ENCODE data around the gene RNF208. TPM values are rescaled to one million over a fixed set of nuclear protein-coding genes. Genes with fewer than 3 reads are reported as not detected.

RNF208 gene
- total RNA-seq, 2 donors from 2014 or later, result 3.7 TPM; not detected in 1

DNA sequence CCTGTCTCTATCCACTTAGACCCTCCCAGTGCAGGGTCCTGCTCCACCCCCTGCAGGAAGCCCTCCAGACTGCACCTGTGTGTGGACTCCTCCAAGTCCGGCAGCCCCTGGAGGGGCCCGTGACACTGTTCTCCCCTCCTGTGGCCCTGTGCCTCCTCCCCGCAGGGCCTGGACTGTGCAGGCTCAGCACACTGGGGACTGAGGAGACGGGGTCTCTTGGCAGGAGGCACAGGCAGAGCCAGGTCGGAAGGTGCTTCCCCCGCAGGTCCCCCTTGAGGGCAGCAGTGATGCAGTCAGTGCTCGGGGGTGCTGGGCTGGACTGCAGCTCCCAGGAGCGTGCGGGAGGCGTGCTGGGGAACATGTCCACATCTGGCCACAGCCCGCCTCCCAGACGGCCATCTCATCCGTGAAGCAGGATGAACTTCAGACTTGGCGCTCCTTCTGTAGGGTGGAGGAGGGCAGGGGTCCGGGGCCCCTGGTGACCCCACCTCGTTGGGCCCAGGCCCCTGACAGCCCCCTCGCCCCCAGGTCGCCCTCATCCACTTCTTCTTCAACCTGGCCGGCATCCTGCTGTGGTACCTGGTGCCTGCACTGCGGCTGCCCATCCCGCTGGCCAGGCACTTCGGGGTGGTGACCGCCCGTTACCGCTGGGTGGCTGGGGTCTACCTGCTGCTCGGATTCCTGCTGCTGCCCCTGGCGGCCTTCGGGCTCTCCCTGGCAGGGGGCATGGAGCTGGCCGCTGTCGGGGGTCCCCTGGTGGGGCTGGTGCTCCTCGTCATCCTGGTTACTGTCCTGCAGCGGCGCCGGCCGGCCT, 13.6 kb upstream of the RNF208 start:
- no peaks in the 10 kb centered on the region for H3K9me3 ChIP-seq
- no peak overlapping the region for H3K27ac ChIP-seq
- no peaks in the 10 kb centered on the region for H3K36me3 ChIP-seq
- H3K27me3 ChIP-seq (replicated peaks; ENCODE audit: insufficient read depth), result no peaks in the 10 kb centered on the region
- TF ChIP-seq, protein P1, sequence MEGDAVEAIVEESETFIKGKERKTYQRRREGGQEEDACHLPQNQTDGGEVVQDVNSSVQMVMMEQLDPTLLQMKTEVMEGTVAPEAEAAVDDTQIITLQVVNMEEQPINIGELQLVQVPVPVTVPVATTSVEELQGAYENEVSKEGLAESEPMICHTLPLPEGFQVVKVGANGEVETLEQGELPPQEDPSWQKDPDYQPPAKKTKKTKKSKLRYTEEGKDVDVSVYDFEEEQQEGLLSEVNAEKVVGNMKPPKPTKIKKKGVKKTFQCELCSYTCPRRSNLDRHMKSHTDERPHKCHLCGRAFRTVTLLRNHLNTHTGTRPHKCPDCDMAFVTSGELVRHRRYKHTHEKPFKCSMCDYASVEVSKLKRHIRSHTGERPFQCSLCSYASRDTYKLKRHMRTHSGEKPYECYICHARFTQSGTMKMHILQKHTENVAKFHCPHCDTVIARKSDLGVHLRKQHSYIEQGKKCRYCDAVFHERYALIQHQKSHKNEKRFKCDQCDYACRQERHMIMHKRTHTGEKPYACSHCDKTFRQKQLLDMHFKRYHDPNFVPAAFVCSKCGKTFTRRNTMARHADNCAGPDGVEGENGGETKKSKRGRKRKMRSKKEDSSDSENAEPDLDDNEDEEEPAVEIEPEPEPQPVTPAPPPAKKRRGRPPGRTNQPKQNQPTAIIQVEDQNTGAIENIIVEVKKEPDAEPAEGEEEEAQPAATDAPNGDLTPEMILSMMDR (IDR thresholded peaks at IDR 0.05), result no peak
- no peak for DNase-seq (ENCODE audit: low spot score)
- H3K4me3 ChIP-seq, result peak overlapping the region; percentile 32
- ATAC-seq (ENCODE audit: insufficient number of reproducible peaks, low FRiP score, low read depth), result no peak
- H3K4me1 ChIP-seq (ENCODE audit: control insufficient read depth in 1 of 2, low read depth in 2 of 2), result peaks cover 3 to 29% of the 10 kb centered on the region in 2 donors

DNA sequence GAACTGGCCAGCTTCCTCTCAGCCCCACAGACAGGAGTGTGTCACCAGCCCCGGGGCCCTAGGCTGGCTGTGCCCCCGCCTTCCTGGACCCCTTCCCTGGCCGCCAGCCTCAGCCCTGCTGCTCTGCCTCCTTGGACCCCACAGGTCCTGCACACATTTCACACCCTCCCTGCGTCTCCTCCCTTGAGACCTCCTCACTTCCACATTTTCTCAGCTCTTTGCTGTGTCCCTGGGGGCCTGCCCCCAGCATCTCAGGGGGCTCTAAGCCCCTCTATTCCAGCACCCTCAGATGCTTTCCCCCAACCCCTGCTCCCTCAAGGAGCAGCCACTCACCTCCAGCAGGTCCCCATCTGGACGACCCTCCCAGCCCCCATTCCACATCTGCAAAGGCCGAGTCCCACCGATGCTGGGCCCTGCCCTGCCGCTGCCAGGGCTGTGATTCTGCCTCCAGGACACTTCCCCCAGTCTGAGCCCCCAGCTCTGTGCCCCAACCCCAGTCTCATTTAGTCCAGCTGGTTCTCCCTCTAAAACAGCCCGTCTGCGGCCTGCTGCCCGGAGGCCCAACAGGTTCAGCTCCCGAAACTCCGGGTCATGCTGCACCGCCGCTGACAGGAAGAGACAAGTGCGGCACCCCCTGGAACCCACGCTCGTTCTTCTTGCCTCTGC, 12.9 kb upstream of the RNF208 start:
- Histone ChIP-seq H3K4me3 (no peak overlapping the region), H3K36me3 (no peaks in the 10 kb centered on the region), H3K27me3 (replicated peaks; ENCODE audit: insufficient read depth) (no peaks in the 10 kb centered on the region), H3K9me3 (no peaks in the 10 kb centered on the region), H3K4me1 (ENCODE audit: control insufficient read depth in 1 of 2, low read depth in 2 of 2) (peaks cover 3 to 27% of the 10 kb centered on the region in 2 donors), H3K27ac (no peak overlapping the region)
- no peak for DNase-seq (ENCODE audit: low spot score)
- TF ChIP-seq, protein P1 (IDR thresholded peaks at IDR 0.05), result no peak
- no peak for ATAC-seq (ENCODE audit: insufficient number of reproducible peaks, low FRiP score, low read depth)

DNA sequence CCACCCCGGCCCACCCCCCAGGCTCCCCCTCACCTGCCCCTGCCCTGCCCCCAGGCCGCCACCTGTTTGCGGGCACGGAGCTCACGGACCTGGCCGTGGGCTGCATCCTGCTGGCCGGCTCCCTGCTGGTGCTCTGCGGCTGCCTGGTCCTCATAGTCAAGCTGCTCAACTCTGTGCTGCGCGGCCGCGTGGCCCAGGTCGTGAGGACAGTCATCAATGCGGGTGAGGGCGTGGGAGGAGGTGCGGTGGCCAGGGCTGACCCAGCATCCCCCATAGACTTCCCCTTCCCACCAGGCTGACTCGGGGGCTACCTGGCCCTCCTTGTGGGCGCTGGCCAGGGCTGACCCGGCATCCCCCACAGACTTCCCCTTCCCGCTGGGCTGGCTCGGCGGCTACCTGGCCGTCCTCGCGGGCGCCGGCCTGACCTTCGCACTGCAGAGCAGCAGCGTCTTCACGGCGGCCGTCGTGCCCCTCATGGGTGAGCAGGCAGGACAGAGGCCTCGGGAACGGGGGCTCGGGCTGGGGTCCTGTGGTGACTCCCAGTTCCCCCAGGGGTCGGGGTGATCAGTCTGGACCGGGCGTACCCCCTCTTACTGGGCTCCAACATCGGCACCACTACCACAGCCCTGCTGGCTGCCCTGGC, 12.1 kb upstream of the RNF208 start:
- ATAC-seq (ENCODE audit: insufficient number of reproducible peaks, low FRiP score, low read depth), result no peak
- no peaks in the 10 kb centered on the region for H3K27me3 ChIP-seq (replicated peaks; ENCODE audit: insufficient read depth)
- H3K9me3 ChIP-seq, result no peaks in the 10 kb centered on the region
- H3K27ac ChIP-seq, result no peak overlapping the region
- TF ChIP-seq, protein P1 (IDR thresholded peaks at IDR 0.05), result no peak
- H3K4me3 ChIP-seq, result no peak overlapping the region
- H3K36me3 ChIP-seq, result no peaks in the 10 kb centered on the region
- H3K4me1 ChIP-seq (ENCODE audit: control insufficient read depth in 1 of 2, low read depth in 2 of 2), result peaks cover 3 to 20% of the 10 kb centered on the region in 2 donors
- DNase-seq (ENCODE audit: low spot score), result no peak

DNA sequence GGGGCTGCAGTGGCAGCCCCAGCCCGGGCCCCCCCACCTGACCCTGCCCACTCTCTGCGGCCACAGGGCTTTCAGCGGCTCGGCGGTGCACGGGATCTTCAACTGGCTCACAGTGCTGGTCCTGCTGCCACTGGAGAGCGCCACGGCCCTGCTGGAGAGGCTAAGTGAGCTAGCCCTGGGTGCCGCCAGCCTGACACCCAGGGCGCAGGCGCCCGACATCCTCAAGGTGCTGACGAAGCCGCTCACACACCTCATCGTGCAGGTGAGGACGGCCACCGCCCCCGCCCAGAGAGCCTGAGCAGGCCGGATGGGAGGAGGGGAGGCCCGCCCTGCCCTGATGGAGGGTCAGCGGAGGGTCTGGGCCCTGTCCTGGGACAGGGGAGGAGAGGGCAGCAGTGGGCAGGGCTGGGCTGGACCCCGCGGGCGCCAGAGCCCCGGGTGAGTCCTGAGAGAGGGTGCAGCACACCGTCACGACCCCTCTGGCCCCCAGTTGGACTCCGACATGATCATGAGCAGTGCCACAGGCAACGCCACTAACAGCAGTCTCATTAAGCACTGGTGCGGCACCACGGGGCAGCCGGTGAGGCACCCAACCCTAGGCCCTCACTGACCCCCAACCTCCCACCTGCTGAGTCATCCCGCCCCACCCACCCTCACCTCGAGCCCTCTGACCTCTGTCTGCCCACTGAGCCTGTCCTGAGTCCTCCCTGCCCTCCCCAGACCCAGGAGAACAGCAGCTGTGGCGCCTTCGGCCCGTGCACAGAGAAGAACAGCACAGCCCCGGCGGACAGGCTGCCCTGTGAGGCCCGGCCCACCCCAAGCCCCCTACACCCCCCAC, 11.3 kb upstream of the RNF208 start:
- DNase-seq (ENCODE audit: low spot score) (no peak), ATAC-seq (ENCODE audit: insufficient number of reproducible peaks, low FRiP score, low read depth) (no peak)
- TF ChIP-seq, protein P1 (IDR thresholded peaks at IDR 0.05), result no peak
- no peak overlapping the region for H3K4me3 ChIP-seq
- H3K27ac ChIP-seq, result no peak overlapping the region
- H3K27me3 ChIP-seq (replicated peaks; ENCODE audit: insufficient read depth), result no peaks in the 10 kb centered on the region
- H3K36me3 ChIP-seq, result no peaks in the 10 kb centered on the region
- H3K9me3 ChIP-seq, result no peaks in the 10 kb centered on the region
- peaks cover 3 to 12% of the 10 kb centered on the region in 2 donors for H3K4me1 ChIP-seq (ENCODE audit: control insufficient read depth in 1 of 2, low read depth in 2 of 2)

All from thoracic aorta (tissue), 2 donors.